Adipocyte (in vitro differentiated cells): ENCODE data around the gene SLC15A3.

Source experiments
- DNase-seq: peaks from one replicate; pipeline ENCODE4 v3.0.0-alpha.2; 2015; ENCODE audit warnings: low read depth
- H3K27me3 ChIP-seq: replicated peaks from 2 replicates; pipeline ENCODE4 v1.7.0; 2013; ENCODE audit warnings: mild to moderate bottlenecking, low read length, moderate library complexity; ENCODE audit not compliant: control insufficient read depth, insufficient read depth
- H3K36me3 ChIP-seq: 2 replicates; pipeline ENCODE4 v1.7.0; 2013; ENCODE audit warnings: low read length, mild to moderate bottlenecking, moderate library complexity; ENCODE audit not compliant: control insufficient read depth, insufficient read depth, severe bottlenecking
- H3K4me1 ChIP-seq: 2 replicates; pipeline ENCODE4 v1.7.0; 2013; ENCODE audit warnings: mild to moderate bottlenecking, low read length, moderate library complexity; ENCODE audit not compliant: control insufficient read depth, insufficient read depth
- H3K4me3 ChIP-seq: 2 replicates; pipeline ENCODE4 v1.7.0; 2013; ENCODE audit warnings: mild to moderate bottlenecking, low read length, moderate library complexity
- H3K9ac ChIP-seq: 2 replicates; pipeline ENCODE4 v1.7.0; 2013; ENCODE audit warnings: mild to moderate bottlenecking, low read length, moderate library complexity
- H3K9me3 ChIP-seq: 2 replicates; pipeline ENCODE4 v1.7.0; 2013; ENCODE audit warnings: mild to moderate bottlenecking, low read length, moderate library complexity; ENCODE audit not compliant: control insufficient read depth

Gene SLC15A3

DNA sequence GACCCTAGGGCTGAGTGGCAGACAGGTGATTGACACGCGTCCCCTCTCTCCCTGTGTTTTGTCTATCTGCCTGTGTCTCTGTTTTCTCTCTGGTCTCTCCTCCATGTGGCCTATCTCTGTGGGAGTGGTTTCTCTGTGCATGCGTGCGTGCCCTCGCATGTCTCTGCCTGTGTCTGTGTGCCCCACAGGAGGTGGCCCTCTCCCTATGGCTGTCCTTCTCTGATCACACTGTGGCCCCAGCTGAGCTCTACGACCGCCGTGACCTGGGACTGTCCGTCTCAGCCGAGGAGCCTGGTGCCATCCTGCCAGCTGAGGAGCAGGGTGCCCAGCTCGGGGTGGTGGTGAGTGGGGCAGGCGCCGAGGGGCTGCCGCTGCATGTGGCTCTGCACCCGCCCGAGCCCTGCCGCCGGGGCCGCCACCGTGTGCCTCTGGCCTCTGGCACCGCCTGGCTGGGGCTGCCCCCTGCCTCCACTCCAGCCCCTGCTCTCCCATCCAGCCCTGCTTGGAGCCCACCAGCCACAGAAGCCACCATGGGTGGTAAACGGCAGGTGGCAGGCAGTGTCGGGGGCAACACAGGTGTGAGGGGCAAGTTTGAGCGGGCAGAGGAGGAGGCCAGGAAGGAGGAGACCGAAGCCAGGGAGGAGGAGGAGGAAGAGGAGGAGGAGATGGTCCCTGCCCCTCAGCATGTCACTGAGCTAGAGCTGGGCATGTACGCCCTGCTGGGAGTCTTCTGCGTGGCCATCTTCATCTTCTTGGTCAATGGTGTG lies 16.1 kb downstream of the SLC15A3 start:
- Histone ChIP-seq H3K4me1 (peaks cover 4% of the 10 kb centered on the region), H3K27me3 (no peaks in the 10 kb centered on the region), H3K9ac (no peak overlapping the region), H3K36me3 (no peaks in the 10 kb centered on the region), H3K4me3 (no peak overlapping the region), H3K9me3 (no peaks in the 10 kb centered on the region)
- no peak for DNase-seq

GRCh38 chr11:60934790-60935605 lies 17.0 kb downstream of the SLC15A3 start:
- H3K9ac ChIP-seq, result no peak overlapping the region
- peaks cover 4% of the 10 kb centered on the region for H3K4me1 ChIP-seq
- peaks cover 3% of the 10 kb centered on the region for H3K27me3 ChIP-seq
- no peaks in the 10 kb centered on the region for H3K36me3 ChIP-seq
- no peak overlapping the region for H3K4me3 ChIP-seq
- no peaks in the 10 kb centered on the region for H3K9me3 ChIP-seq
- DNase-seq, result no peak

DNA sequence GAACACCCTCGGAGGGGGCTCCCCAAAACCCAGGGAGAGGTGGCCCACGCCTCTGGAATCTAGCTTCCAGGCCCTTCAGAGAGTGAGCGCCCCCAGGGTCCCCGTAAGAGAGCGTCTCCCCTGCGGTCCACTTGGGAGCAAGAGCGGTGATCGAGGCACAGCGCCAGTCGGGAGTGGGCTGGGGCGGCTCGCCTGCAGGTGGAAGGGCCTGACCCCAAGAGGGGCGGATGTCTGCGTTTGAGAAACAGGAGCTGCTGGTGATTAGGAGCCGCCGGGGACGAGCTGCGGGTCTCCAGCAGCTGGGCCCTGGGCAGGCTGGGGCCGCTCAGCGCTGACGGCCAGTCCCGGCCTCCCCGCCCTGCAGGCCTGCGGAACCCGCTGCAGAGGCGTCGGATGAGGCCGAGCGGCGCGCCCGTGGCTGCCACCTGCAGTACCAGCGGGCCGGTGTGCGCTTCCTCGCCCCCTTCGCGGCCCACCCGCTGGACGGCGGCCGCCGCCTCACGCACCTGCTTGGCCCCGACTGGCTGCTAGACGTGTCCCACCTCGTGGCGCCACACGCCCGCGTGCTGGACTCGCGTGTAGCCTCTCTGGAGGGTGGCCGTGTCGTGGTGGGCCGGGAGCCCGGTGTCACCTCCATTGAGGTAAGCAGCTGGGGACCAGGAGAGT lies 17.7 kb downstream of the SLC15A3 start:
- no peak for DNase-seq
- Histone ChIP-seq H3K36me3 (no peaks in the 10 kb centered on the region), H3K27me3 (peaks cover 11% of the 10 kb centered on the region), H3K9ac (no peak overlapping the region), H3K4me3 (no peak overlapping the region), H3K4me1 (peaks cover 4% of the 10 kb centered on the region), H3K9me3 (no peaks in the 10 kb centered on the region)

DNA sequence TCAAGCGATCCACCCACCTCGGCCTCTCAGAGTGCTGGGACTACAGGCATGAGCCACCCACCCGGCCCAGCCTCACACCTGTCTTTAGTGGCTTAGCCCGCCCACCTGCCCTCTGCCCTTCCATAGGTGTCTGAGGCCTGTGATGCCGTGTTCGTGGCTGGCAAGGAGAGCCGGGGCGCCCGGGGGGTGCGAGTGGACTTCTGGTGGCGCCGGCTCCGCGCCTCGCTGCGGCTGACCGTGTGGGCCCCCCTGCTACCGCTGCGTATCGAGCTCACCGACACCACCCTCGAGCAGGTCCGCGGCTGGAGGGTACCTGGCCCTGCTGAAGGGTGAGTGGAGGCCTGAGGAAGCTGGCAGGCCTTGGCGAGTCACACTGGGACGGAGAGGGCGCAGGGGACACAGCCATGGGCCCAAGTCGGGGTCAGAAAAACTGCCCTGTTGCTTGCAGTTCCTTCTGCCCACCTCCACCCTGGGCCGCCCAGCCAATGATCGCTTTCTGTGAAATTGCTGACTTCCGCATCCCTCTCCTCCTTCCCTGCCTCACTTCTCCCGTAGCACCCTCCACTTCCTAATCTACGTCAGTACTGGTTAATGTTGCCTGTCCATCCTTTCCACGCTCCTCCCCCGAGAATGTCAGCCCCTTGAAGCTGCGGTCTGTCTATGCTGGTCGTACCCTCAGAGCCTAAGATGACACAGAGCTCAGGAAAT lies 18.4 kb downstream of the SLC15A3 start:
- DNase-seq, result no peak
- H3K4me1 ChIP-seq, result peaks cover 4% of the 10 kb centered on the region
- no peak overlapping the region for H3K4me3 ChIP-seq
- no peaks in the 10 kb centered on the region for H3K9me3 ChIP-seq
- no peaks in the 10 kb centered on the region for H3K36me3 ChIP-seq
- H3K9ac ChIP-seq, result no peak overlapping the region
- peaks cover 13% of the 10 kb centered on the region for H3K27me3 ChIP-seq

- H3K27me3 ChIP-seq, result peaks cover 13% of the 10 kb centered on the region
- H3K9ac ChIP-seq, result no peak overlapping the region
- H3K4me3 ChIP-seq, result no peak overlapping the region
- peak; percentile 27 for DNase-seq
- H3K9me3 ChIP-seq, result no peaks in the 10 kb centered on the region
- peaks cover 4% of the 10 kb centered on the region for H3K4me1 ChIP-seq
- no peaks in the 10 kb centered on the region for H3K36me3 ChIP-seq
These were observed 19.2 kb downstream of the SLC15A3 start for GRCh38 chr11:60932605-60933356.

GRCh38 chr11:60931917-60932316 lies 20.1 kb downstream of the SLC15A3 start:
- Histone ChIP-seq H3K4me3 (no peak overlapping the region), H3K9ac (no peak overlapping the region), H3K27me3 (peaks cover 13% of the 10 kb centered on the region), H3K9me3 (no peaks in the 10 kb centered on the region), H3K36me3 (no peaks in the 10 kb centered on the region), H3K4me1 (peaks cover 4% of the 10 kb centered on the region)
- no peak for DNase-seq

GRCh38 chr11:60930394-60930793 lies 21.6 kb downstream of the SLC15A3 start:
- Histone ChIP-seq H3K9ac (no peak overlapping the region), H3K9me3 (no peaks in the 10 kb centered on the region), H3K4me3 (no peak overlapping the region), H3K27me3 (peaks cover 15% of the 10 kb centered on the region), H3K4me1 (peaks cover 4% of the 10 kb centered on the region), H3K36me3 (no peaks in the 10 kb centered on the region)
- no peak for DNase-seq

- peaks cover 5% of the 10 kb centered on the region for H3K4me1 ChIP-seq
- H3K27me3 ChIP-seq, result peaks cover 21% of the 10 kb centered on the region
- H3K36me3 ChIP-seq, result no peaks in the 10 kb centered on the region
- H3K9ac ChIP-seq, result no peak overlapping the region
- no peaks in the 10 kb centered on the region for H3K9me3 ChIP-seq
- no peak overlapping the region for H3K4me3 ChIP-seq
- no peak for DNase-seq
These were observed 22.2 kb downstream of the SLC15A3 start for GRCh38 chr11:60929764-60930163.

DNA sequence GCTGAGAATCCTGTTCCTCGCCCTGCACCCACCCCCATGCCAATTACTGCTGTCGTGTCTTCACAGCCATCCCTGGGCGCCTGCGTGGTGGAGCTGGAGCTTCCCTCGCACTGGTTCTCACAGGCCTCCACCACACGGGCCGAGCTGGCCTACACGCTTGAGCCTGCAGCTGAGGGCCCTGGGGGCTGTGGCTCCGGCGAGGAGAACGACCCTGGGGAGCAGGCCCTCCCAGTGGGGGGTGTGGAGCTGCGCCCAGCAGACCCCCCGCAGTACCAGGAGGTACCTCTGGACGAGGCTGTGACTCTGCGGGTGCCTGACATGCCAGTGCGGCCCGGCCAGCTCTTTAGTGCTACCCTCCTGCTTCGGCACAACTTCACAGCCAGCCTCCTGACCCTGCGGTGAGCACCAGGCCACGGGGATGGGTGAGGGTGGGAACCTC lies 23.4 kb downstream of the SLC15A3 start:
- no peak for DNase-seq
- H3K36me3 ChIP-seq, result no peaks in the 10 kb centered on the region
- peaks cover 23% of the 10 kb centered on the region for H3K27me3 ChIP-seq
- H3K9me3 ChIP-seq, result no peaks in the 10 kb centered on the region
- H3K4me1 ChIP-seq, result peaks cover 13% of the 10 kb centered on the region
- no peak overlapping the region for H3K9ac ChIP-seq
- no peak overlapping the region for H3K4me3 ChIP-seq

DNA sequence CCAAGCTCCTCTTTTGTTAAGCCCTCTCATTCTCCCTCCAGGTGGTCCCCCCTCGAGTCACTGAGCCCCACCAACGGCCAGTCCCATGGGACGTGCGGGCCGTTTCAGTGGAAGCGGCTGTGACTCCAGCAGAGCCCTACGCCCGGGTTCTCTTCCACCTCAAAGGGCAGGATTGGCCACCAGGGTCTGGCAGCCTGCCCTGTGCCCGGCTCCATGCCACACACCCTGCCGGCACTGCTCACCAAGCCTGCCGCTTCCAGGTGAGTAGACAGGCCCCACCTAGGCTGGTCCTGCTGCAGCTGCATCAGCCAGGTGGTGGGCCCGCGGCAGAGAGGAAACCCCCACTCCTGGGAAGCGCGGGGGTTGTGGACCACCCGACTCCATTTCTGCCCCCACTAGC lies 24.4 kb downstream of the SLC15A3 start:
- peaks cover 9% of the 10 kb centered on the region for H3K4me1 ChIP-seq
- H3K9me3 ChIP-seq, result no peaks in the 10 kb centered on the region
- H3K36me3 ChIP-seq, result peaks cover under 1% of the 10 kb centered on the region
- peaks cover 23% of the 10 kb centered on the region for H3K27me3 ChIP-seq
- DNase-seq, result no peak
- H3K4me3 ChIP-seq, result no peak overlapping the region
- no peak overlapping the region for H3K9ac ChIP-seq
